AG08395 (cell line): ENCODE data around the gene EFCAB8.
"Not testable (repeated sequence)": the region's sequence is repeated elsewhere in the genome, so short reads cannot be mapped to it uniquely, and the experiment has no call there.

ENCODE experiments used
- DNase-seq: peaks from one replicate; pipeline ENCODE4 v3.0.0; 2012; ENCODE audit warnings: mixed read lengths, low spot score

Gene EFCAB8

DNA sequence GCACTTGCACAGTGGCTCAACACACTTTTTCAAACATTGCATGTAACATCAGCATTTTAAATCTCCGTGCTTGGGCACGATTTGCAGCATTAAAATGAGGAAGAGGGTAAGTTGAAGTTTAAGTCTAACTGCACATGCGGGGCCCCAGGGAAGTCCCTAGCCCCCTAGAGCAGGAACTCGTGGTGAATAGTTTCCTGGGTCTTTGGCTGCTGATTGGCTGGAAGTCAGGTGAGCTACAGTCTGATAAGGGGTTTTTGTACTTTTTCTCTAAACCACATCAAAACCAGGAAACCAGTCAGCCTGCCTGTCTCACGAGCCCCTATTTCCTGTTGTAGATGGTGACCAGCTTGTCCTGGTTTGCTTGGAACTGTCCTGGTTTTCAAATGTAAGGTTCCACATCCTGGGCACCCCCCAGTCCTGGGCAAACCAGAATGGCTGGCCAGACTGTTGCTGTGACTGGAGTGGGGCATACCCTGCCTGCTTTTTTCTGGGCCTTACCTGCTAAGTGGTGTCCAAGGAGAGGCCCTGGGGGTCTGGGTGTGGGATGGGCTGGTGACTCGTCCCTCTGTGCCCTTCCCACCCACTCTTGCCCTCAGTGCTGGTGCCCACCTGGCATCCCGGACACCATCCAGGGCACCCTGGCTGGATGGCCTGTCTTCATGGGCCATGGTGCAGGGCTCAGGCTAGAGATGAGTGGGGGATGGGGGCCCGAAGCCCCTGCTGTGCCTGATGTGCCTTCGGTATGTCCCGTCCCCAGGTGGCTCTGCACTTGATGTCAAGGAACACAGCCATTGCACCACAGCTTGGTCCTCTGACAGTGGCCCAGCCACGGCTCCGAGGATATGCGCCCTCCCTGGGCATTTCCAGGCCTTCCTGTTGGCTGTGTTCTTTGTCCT is 113.7 kb downstream of the EFCAB8 start:
- no peak for DNase-seq

DNA sequence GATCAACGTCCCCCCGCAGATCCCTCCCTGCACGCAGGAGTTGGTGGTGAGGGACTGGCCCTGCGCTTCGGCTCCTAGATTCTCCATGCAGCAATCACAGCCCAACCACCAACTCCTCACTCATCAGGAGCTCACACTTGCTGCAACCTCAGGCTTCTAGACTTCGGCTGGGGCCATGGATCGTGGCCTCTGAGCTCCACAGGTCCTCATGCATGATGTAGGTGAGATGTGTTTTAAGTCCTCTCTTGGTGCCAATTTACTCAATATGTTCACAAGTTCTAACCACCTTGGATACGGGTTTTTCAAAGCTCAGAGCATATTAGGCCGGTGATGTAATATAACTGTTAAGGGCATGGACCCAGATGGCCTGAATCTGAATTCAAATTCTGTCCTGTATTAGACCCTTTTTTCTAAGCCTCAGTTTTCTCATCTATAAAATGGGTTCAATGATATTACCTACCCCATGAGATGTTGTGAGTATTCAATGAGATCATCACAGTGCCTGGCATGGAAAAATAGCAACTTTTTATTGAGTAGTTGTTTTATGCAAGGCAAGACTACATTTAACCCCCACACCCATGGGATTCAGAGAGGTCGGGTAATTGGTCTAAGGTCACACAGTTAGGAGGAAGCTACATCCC is 114.5 kb downstream of the EFCAB8 start:
- DNase-seq: no peak

DNA sequence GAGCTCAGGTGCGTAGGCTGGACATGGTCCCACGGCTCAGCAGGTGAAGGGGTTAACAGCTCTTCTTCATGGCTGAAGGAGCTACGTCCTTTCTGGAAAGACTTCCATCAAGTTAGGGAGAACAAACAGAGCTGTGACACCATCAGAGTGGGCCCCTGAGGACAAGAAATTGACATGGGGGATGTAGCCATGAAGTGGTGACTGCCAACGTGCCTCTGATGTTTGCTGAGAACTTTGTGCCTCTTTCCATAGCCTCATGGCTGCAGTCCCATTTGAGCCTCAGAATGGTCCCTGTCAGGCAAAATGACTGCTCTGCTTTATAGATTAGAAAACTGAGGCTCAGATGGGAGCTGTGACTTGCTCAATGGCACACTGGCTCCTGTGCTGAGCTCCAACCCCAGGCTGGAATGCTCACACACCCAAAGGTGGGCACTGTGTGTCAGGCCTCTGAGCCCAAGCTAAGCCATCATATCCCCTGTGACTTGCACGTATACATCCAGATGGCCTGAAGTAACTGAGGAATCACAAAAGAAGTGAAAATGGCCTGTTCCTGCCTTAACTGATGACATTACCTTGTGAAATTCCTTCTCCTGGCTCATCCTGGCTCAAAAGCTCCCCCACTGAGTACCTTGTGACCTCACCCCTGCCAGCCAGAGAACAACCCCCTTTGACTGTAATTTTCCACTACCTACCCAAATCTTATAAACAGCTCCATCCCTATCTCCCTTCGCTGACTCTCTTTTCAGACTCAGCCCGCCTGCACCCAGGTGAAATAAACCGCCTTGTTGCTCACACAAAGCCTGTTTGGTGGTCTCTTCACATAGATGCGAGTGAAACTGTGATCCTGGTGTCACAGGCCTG is 115.7 kb downstream of the EFCAB8 start:
- DNase-seq: not testable (repeated sequence)

DNA sequence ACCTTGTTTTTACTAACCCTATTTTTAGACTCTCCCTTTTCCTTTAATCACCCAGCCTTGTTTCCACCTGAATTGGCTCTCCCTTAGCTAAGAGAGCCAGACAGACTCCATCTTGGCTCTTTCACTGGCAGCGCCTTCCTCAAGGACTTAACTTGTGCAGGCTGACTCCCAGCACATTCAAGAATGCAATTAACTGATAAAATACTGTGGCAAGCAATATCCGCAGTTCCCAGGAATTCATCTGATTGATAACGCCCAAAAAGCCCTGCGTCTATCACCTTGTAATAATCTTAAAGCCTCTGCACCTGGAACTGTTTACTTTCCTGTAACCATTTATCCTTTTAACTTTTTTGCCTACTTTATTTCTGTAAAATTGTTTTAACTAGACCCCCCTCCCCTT is 116.4 kb downstream of the EFCAB8 start:
- DNase-seq: not testable (repeated sequence)

DNA sequence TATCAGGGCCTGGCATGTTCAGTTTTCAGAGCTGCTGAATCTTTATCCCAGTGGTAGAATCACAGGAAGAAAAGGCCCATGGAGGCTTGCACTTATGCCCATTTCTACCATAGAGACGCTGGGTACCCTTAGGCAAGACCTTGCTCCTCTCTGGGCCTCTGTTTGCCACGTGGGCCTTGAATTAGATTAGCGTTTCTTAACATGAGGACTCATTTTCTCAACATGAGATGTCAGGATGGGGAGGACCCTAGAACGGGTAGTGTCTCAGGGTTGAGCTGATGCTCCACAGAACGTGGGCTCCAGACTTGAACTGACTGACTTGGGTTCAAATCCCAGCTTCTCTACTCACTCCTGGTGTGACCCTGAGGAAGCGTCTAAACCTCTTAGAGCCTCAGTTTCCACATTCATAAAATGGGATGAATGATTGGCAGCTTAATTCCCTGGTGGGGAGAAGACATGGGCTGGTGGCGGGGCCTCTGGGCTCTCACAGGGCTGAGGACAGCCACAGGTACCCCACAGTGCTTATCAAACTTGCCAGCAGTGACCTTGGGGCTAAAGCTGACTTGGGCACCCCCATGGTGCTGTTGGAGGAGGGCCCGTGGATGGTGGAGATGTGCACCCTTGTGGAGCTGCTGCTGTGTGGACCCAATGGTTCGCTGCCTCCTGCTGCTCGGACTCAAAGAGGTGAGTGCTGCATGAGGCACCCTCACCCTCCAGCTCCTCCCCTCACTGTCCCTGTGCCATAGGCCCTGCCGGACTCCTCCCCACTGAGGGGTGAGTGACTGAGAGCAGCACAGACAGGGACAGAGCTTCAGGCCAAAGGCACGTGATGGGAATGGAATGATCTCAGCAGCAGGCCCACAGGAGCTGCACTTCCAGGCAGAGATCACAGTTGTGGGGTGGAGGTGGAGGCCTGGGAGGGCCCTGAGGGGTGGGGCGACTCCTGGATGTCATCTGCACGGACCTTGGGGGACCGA is 117.3 kb downstream of the EFCAB8 start:
- no peak for DNase-seq

DNA sequence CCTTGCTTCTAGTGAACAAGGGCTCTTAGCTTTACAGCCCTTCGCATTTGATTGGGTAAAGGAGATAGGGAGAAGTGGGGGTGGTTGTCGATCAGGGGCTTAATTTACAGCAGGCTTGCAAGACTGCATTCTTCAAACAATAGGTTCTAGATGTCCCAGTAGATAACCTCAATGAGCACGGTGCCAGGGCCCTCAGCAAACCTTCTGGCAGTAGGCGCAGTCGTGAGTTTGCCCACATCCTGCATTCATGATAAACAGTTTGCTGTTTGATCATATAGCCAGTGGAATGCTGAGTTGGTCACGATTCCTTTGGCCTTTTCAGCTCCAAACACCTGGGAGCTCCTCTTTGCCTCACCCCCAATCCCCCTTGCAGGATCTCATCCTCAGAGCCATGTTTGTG is 118.0 kb downstream of the EFCAB8 start:
- no peak for DNase-seq

DNA sequence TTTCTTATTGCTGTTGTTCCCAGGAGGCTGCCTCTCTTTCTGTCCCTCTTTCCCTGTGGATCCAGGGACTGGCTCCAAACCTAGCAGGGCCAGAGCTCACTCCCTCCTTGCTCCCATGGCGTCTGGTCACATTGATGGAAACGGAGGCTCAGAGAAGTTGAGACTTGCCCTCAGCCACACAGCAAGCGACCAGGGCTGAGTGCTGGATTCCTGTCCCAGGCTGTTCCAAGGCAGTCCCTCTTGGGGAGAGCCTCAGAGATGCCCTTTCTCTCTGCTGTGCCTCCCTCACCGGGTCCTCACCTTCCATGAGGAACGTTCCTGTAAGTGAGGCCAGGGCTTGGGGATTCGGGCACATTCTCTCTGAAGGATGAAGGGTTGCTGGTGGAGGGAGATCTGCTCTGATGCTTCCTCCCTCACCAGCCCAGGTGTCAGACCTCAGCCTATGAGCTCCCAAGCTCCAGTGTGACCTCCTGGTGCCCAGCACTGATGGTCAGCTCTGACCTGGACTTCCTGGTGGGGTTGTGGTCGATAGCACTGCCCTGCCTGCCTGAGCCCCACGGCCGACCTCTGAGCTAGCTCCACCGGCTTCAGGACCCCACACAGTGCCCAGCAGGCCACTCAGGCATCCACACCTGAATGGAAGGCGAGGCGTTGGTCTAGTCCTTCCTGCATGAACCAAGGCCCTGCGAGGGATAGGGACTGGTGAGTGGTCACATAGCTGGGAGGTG is 118.7 kb downstream of the EFCAB8 start:
- no peak for DNase-seq

DNA sequence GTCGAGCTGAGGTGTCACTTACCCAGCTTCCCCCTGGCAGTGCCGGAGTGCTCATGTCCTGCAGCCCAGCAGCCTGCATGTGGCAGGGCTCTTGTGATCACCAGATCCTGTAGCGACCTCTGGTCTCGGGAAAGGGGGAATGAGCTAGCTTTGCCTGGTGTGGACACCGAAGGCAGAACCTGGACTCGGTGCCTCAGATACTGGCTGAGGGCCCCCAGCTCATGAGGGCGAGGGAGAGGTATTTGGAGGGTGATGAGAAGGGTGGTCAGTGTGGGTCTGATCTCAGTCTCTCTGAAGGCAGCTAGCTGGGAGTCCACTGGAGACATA is 119.2 kb downstream of the EFCAB8 start:
- DNase-seq: no peak

DNA sequence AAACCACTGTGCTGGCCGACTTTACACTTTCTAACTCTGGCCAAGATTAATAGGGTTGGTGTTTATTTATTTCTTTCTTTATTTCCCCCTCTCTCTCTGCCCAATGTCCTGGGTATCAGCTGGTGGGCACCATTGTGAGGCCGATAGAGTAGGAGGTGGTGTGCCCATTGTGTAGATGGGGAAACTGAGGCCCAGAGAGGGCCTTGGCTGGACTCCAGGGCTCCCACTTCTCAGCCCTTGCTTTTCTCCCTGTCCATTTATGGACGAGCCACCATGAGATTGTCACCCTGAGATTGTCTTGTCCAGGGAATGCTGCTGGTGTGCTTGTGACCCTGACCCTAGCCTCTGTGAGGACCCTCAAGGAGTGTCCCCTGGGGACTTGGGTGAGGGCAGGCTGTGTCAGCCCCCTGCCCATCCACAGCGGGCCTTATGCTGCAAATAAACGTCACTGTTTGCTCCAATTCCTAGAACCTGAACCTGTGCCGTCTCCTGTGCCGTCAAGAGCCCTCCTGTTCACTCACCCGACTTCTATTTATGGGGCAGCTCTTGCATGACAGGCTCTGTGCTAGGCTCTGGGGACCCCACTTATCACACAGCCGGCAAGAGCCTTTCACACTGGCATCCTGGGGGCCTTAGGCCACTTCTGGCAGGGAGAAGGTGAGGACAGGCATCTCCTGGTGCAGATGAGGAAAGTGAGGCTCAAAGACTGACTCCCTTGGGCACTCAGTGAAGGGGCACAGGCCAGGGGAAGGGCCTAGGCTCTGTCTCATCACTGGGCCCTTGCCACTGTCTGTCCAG is 120.7 kb downstream of the EFCAB8 start:
- DNase-seq: no peak

DNA sequence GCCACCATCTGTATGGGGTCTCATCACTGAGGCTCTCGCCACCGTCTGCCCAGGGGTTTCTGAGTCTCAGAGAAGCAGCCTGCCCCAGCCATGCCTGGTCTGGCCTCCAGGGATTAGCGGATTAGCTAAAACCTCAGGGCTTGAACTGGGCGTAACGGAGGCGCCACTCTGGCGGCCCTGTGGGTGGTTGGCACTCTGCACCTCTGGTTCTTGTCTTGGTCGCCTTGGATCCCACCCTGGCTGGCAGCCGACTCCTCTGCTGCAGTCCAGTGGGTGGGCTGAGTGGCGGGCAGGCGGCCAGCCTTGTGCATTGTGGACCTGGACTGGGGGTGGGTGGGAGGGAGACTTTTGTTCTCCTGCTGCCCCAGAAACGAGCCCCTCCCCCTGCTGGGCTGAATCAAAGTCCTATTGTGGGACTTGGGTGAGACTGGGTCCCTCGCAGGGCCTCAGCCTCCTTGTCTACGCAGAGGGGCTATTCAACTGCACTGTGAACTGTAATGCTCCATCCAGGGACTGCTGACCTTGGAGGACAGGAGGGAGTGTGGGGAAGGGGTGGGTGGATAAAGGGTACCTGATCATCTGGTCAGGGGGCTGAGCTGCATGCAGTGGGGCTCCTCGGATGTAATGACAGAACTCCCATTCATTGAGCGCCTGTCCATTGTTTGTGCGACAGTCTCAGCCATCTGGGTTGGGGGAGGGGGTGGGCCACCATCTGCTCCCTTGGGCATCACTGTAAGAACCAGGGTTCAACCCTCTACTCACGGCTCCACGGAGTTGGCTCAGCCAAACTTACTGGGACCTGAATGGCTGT is 121.6 kb downstream of the EFCAB8 start:
- no peak for DNase-seq

DNA sequence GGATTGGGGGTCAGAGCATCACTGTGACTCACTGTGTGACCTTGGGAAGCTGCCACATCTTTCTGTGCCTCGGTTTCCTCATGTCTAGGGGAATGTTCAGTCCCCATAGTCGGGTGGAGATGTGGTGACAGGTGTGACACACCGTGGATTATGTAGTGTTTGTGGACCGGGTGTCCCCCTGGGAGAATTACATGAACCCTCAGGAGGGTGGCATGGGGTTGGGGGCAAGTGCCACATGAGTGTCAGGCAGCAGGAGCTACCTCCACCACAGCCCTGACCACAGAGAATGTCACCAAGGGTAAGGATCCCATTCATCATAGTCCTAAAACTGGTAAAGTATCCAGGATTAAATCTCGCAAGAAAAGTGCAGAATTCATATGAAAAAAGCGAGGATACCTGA is 122.3 kb downstream of the EFCAB8 start:
- no peak for DNase-seq

DNA sequence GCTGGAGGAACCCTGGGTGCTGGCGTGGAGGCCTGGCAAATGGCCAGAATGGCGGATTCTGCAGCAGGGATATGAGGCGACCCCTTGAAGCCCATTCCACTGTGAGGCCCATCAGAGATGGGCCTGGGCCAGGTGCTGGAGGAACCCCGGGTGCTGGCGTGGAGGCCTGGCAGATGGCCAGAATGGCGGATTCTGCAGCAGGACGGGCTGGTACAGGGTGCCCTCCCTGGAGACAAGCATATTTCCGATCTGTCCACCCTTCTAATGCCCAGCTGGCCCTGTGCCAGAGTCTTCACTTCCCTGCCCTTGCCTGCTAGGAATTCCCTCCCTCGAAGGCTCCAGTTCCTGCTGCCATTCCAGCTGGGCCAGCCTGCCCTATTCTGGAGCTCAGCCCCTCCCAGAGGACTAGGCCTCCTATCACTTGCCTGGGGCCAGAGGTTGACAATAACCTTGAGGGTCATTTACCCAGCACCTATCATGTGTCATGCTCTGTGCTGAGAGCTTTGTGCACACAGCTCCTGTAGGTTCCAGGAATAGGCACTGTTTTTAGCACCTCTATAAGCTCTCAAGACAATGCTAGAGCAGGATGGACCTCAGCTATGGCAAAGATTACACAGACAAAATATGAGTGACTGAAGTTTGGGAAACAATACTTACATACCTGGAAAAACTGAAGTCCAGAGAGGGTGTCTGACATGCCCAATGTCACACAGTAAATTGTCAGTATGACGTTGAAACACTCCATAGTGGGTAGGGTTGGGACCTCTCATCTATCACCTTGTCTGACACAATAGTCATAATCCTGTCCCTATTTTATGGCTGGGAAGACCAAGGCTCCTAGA is 124.1 kb downstream of the EFCAB8 start:
- no peak for DNase-seq

DNA sequence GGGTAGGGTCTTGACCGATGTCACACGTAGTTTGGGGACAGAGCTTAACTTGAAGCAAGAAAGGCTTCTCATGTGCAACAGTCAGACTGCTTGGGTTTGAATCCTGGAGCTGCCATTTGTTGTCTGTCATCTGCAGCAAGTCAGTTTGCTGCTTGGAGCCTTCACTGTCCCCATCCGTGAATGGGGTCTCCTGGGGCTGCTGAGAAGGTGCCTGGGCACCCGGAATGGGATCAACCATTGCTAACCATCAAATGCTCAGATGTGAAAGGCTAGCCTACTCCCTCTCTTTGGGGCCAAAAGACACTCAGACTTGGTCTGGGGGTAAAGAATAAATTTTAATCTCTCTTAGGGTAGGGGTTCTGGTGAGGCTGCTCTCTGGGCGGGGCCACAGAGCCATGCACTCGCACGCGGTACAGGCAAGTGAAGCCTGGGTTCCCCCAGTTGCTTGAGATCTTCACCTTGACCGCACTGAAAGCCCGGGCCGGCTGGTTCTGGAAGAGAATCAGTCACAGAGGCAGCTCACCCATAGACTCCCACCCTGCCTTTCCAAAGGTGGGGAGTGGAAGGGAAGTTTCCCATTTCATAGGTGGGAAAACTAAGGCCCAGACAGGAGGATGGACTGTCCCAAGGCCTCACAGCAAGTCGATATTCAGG is 124.9 kb downstream of the EFCAB8 start:
- DNase-seq: no peak

DNA sequence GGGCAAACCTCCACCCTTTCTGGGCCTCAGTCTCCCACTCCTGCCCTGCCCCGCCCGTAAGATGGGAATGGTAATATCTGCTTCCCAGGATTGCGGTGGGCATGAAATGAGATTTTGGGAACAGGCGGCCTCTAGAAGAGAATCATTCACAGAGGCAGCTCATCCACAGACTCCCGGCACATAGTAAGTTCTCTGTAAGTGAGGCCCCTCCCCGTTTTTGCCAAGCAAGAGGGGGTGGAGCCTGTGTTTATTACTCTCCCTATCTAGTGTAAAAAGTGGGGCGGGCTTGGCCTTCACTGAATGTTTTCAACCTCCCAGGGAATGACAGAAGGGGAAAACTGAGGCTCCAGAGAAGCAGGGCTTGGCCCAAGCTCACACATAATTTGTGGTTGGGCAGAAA is 125.5 kb downstream of the EFCAB8 start:
- DNase-seq: no peak

DNA sequence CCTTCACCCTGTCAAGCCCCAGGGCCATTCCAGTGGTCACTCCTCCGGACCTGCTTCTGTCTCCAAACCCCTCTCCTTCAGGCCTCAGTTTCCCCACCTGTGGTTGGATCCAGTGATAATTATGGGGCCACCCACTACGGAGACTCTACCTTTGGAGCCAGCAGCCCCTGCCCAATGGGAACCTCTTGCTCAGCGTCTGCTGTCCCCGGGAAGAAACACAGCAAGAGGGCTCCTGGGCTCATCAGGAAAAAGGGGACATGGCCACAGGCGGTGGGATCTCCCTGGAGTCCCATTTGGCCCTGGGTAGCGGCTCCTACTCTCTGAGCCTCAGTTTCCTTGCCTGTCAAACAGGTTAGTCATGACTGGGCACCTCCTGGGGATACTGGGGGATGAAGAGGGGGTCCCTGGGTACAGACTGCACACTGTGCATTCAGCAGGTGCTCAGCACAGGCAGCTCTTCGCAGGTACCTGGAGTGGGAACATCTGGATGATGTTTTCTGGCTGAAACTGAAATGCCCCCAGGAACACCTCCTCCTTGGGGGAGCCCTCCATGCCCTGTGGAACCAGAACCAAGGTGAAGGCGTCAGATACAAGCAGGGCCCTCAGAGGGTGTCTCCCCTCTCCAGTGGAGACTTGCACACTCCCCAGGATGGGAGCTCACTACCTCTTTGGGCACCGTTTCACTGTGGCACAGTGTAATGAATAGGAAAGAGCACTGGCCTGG is 126.1 kb downstream of the EFCAB8 start:
- no peak for DNase-seq

DNA sequence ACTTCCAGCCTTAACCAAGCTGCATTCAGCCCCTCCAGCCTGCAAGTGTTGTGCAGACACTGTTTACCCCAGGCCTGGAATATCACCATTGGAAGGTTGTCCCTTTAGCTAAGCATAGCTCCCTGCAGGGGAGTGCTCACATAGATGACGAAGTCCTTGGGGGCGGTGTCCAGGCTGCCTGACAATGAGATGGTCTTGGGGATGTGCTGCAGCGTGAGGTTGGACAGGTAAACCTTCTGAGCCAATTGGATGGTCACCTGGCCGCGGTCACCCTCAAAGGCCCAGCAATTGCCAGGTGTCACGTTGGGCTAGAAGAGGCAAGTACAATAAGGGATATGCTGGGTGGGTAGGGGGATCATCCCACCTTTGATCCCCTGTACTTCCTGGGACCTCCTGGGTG is 126.9 kb downstream of the EFCAB8 start:
- no peak for DNase-seq
